GM18909 (cell line): Measurements from ENCODE around the gene ZNF669.
A peak's percentile ranks its signal among the peaks of the same experiment; 100 is the strongest.
"Not testable (repeated sequence)": the region's sequence is repeated elsewhere in the genome, so short reads cannot be mapped to it uniquely, and the experiment has no call there.

Experiments used
- ATAC-seq: cut with Tn5 transposase; IDR thresholded peaks from one replicate; pipeline ENCODE4 v1.9.1; 2021; ENCODE audit warnings: mild to moderate bottlenecking; ENCODE audit not compliant: unreplicated experiment, poor library complexity

The ZNF669 gene

GRCh38 chr1:247103859-247104591 is at the start of gene ZNF669:
Gene ZNF669 (minus strand): TSS chr1:247104356. CDS start chr1:247104199, 157 bp downstream.
- peak; percentile 99 for ATAC-seq

DNA sequence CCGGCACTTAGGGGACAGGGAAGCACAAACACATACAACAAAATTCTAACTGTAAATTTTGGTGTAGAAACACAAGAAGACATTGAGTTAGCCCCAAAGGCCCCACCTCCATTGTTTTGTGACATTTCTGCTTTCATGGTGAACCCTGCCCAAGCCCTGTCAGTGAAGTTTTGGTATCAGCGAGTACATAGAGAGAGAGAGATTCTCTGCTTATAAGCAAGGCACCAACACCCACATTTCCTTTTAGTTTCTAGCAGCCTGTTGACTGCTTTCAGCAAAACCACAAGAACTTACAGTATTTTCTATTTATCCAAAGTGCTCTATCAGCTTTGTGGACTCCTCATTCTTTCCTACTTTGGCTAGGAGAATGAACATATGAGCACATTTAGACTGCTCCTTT is 43.6 kb upstream of the ZNF669 start:
- no peak for ATAC-seq

DNA sequence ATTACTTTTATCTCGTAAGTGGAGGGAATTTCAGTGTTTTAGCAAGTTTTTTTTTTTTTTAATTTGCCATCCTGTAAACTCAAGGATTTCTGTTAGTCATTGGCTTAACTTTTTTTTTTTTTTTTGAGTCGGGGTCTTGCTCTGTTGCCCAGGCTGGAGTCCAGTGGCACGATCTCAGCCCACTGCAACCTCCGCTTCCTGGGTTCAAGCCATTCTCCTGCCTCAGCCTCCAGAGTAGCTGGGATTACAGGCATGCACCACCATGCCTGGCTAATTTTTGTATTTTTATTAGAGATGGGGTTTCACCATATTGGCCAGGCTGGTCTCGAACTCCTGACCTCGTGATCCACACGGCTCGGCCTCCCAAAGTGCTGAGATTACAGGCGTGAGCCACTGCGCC is 43.0 kb upstream of the ZNF669 start:
- not testable (repeated sequence) for ATAC-seq

GRCh38 chr1:247146671-247147070 is 42.5 kb upstream of the ZNF669 start:
- no peak for ATAC-seq

DNA sequence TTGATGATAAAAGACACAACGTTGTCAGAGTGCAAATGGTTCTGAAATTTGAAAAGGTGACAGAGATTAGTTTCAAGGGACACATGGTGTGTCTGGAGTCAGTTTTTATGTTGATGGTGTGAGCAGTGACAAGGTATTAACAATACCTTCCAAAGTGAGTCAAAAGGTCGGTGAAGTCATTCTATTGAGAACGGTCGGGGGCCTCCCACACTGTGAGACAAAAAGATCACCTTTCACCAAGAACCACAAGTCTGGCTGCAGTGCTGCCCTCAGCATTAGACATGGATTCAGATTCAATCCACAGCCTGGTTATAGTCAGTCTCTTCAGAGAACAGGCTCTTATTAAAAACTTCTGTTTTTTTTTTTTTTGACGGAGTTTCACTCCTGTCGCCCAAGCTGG is 41.1 kb upstream of the ZNF669 start:
- no peak for ATAC-seq

GRCh38 chr1:247139557-247139956 is 35.4 kb upstream of the ZNF669 start:
- not testable (repeated sequence) for ATAC-seq

GRCh38 chr1:247131236-247131635 is 27.1 kb upstream of the ZNF669 start:
- ATAC-seq: no peak

DNA sequence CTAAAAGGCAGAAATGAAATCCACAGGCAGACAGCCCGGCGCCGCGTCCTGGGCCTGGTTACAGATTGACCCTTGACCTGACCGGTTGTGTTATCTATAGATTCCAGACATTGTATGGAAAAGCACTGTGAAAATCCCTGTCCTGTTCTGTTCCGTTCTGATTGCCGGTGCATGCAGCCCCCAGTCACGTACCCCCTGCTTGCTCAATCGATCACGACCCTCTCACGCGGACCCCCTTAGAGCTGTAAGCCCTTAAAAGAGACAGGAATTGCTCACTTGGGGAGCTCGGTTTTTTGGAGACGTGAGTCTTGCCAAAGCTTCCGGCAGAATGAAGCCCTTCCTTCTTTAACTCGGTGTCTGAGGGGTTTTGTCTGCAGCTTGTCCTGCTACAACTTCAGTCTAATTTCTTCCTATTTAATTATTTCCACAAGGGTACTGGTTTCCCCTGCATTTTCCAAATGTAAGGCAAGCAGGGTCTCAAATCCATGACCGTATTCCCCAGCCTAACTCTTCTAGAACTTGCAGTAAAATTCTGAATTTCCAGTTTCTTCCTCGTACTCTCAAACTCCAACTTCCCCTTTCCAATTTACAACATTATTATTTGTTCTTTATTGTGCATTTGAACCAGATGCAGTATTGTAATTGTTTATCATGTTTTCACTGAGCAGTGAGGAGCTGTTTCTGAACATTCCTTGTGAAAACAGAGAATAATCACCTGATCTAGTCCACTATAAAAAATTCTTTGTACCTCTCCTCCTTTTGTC is 23.5 kb upstream of the ZNF669 start:
- ATAC-seq: not testable (repeated sequence)

DNA sequence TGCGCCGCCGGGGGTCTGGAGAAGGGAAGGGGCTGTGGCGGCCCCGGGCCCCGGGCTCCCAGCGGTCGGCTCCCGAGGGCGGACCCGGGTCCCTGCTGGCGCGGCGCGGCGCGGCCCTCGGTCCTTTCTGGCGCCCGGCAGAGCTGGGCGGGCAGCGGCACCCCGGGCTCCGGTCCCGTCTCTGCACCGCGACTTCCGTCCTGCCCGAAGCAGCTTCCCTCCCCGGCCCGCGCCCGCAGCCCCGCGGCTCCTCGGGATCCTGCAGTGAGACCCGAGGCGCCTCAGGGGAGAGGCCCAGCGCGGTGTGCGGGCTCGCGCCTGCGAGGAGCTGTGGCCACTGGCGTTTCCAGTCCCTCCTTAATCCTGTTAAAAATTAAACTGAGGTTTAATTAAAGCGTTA is 22.4 kb upstream of the ZNF669 start:
- ATAC-seq: peak; percentile 67

GRCh38 chr1:247126166-247126565 is 22.0 kb upstream of the ZNF669 start:
- peak; percentile 99 for ATAC-seq

- no peak for ATAC-seq
Measured at GRCh38 chr1:247121382-247121781, 17.2 kb upstream of the ZNF669 start.

- ATAC-seq: not testable (repeated sequence)
Measured at GRCh38 chr1:247120408-247120668, 16.2 kb upstream of the ZNF669 start.

DNA sequence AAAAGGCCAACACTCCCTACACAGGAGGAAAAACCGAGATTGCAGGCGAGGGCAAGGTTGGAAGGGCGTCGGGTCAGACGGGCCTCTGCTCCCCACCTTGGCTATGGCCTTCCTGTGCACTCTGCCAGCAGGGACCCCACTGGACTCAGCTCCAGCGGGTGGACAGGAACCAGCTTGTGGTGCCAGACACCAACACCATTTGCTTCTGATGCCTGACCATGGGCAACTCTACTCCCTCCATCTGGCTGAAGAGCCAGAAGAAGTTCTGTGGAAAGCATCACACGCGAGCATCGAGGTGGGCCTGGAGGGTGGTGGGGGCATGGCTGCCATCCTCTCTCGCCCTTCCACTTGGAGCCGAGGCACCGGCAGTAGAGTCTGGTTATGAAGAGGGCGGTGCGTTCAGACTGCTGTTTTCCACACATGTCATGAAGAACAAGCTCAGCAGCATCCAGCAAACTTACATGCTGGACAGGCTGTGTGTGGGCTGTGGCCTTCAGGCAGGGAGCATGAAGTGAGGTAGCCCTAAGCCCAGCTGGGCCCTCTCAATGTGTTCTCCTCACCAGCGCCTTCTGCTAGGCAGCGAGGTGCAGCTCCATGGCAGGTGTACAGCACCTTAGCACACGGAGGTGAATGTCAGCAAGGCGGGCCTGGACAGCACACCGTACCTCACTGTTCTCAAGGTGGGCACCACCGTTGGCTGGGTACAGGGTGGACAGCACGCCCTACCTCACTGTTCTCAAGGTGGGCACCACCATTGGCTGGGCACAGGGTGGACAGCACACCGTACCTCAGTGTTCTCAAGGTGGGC is 15.6 kb upstream of the ZNF669 start:
- no peak for ATAC-seq

DNA sequence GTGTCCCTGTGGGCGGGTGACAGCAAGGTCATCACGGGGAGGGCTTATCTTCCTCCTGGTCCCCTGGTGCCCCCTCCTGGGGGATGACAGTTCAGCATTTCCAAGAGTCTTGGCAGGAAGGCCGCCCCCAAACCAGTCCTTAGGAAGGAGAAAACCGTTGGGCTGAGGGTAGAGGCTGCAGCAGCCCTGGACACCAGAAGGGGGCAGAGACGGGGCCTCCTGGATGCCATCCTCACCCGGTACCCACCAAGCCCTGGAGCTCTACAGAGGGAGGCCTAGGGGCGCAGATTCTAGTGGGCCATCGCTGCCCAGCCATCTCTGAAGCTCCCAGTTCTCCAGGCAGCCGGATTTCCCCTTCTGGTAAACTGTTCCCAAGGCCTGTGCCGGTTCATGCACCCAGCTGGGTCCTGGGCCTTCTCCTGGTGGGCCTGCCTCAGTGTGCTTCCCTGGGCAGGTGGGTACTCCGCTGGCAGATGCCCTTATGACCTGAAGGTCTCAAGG is 14.8 kb upstream of the ZNF669 start:
- no peak for ATAC-seq

GRCh38 chr1:247115545-247115944 is 11.4 kb upstream of the ZNF669 start:
- no peak for ATAC-seq

GRCh38 chr1:247115141-247115510 is 11.0 kb upstream of the ZNF669 start:
- no peak for ATAC-seq

DNA sequence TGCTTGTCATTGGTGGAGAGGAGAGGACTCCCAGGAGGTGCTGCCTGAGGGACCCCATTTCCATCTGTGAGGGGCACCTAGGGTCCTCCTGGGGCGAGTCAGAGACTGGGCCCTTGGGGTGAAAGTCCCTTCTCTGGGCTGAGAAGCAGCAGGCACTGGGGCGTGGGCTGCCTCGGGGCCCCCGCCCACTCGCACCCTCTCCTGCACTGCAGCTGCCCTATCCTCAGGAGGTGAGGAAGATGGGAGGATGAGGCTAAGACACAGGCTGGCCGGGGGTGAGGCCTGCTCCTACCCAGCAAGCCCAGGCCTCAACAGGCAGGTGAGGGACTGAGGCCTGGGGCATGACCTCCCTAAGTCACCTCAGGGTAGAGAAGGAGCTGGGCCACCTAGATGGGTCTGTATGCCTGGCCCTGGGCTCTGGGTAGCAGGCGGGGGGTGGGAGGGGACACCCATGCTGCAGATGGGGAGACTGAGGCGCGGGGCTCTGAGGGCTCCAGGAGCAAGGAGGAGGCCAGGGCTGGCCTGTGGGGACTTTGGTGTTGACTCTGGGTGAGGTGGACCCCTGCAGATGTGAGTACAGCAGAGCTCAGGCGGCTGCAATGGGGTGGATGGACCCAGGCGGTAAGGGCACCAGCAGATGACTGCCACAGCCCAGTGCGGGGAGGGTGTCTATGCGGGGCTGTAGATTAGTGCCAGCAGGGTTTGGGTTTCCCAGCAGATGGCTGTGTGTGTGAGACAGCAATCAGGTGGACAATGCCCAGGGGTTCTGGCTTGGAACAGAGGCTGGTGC is 10.4 kb upstream of the ZNF669 start:
- ATAC-seq: no peak

DNA sequence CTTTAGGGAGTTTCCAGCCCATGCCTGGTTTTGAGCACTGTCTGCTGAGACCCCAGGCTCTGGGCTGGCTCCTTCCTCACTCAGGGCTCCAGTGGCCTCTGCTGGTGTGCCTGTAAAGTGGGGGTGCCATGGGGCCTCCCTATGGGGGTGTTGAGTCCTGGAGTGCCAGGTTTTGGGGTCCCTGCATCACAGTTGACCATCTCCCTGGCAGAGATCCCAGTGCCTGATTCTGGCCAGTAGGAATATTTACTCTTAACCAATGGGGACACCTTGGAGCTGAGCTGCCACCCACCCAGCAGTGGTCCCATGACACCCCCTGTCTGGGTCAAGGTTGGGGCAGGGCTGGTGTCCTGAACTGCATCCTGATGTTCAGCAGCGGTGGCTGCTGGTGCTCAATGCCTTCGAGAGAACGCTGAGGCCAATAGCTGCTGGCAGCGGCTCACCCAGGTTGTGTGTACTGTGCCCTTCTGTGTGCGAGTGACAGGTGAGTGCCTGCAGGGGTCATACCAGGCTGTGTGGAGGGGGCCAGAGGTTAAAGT is 9.6 kb upstream of the ZNF669 start:
- no peak for ATAC-seq

DNA sequence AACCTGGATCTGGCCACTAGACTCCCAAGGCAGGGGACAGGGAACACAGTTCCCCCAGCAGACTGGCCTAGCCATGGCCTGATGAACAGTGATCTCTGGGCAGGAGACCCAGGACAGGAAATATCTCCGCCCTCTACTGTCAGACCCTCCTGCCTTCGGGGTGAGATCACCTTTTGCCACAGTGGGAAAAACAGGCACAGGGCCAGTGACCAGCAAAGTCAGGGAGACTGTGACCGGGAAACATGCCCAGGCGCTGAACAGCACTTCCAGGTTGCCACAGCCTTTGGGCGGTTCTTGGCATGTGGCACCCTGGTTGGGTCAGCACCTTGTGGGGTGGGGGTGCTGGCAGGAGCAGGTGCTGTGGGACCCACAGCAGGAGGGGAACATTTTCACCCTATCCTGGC is 8.9 kb upstream of the ZNF669 start:
- no peak for ATAC-seq

- ATAC-seq: no peak
Measured at GRCh38 chr1:247112479-247112781, 8.3 kb upstream of the ZNF669 start.
